Effector memory CD8-positive, alpha-beta T cell (primary cell): ENCODE results near the gene TEN1.

ENCODE experiments used
- ATAC-seq: fragments of 150-1000 bp; cut with Tn5 transposase; replicated peaks from 2 replicates; pipeline ENCODE4 v1.10.0; 2021; ENCODE audit warnings: mild to moderate bottlenecking, moderate library complexity
- DNase-seq, 3 experiments: peaks; one replicate each; pipeline ENCODE4 v3.0.0; 2021
- H3K27ac Mint-ChIP-seq, 2 donors: one replicate each; pipeline ENCODE4 v1.8.0; 2022; ENCODE audit warnings: mild to moderate bottlenecking in 2 of 2, mixed read lengths in 2 of 2, moderate library complexity in 2 of 2
- H3K27me3 Mint-ChIP-seq, 2 donors: one replicate each; pipeline ENCODE4 v1.8.0; 2022; ENCODE audit warnings: mixed read lengths in 2 of 2
- H3K36me3 Mint-ChIP-seq: one replicate; pipeline ENCODE4 v1.8.0; 2022; ENCODE audit warnings: mild to moderate bottlenecking, moderate library complexity, mixed read lengths; ENCODE audit not compliant: insufficient read depth
- H3K4me1 Mint-ChIP-seq, 2 donors: one replicate each; pipeline ENCODE4 v1.8.0; 2022; ENCODE audit warnings: low read depth in 2 of 2, mixed read lengths in 2 of 2
- H3K4me3 Mint-ChIP-seq, 2 donors: one replicate each; pipeline ENCODE4 v1.8.0; 2022; ENCODE audit warnings: mild to moderate bottlenecking in 2 of 2, mixed read lengths in 2 of 2, moderate library complexity in 2 of 2
- H3K9me3 Mint-ChIP-seq, 2 donors: one replicate each; pipeline ENCODE4 v1.8.0; 2022; ENCODE audit warnings: mixed read lengths in 2 of 2

TEN1 gene

DNA sequence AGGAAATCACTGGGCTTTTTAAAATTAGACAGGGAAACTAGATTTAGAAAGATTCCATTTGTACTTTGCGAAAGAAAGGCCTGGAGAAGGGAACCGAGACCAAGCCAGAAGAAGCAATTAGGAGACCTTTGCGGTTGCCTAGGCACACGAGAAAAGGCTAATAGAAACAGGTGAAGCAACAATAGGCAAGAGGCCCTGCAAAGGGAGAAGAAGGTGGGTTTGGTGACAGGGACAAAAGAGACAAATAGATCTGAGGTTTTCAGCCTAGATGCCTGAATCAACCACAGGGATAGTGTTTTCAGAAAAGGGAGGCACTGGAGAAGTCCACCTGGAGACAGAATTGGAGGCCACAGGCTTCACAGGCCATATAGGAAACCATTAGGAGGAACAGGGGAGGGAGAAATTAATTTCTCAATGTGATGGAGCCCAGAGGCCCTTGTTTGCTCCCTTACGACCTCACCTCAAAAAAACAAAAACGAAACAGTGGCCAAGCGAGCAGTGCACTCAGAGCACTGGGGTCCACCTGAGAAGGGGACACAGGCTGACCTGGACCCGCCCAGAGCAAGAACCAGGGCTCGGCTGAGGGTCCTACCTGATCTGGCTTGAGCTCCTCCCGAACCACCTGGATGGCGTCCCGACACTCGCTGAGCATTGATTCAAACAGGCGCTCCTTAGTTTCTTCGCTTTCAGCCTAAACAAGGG, 70.9 kb downstream of the TEN1 start:
- H3K36me3 Mint-ChIP-seq = peaks cover 81% of the 10 kb centered on the region
- H3K4me1 Mint-ChIP-seq = peaks cover 8 to 13% of the 10 kb centered on the region in 2 donors
- H3K27ac Mint-ChIP-seq = peak overlapping the region in 1 of 2 donors; percentile 70
- H3K9me3 Mint-ChIP-seq = no peaks in the 10 kb centered on the region
- no peaks in the 10 kb centered on the region for H3K27me3 Mint-ChIP-seq
- no peak for ATAC-seq
- H3K4me3 Mint-ChIP-seq = no peak overlapping the region
- no peak for DNase-seq
